Thyroid gland (tissue), 4 donors: ENCODE measurements around the gene GAB3.

ENCODE experiments used
- POLR2A ChIP-seq, 2 donors: fragments of 450-650 bp; IDR thresholded peaks; one replicate each; pipeline ENCODE4 v1.6.1; 2017; ENCODE audit warnings: antibody characterized with exemption in 2 of 2, mild to moderate bottlenecking in 2 of 2, moderate library complexity in 1 of 2
- TF ChIP-seq, protein P1 (sequence below), 6 experiments: fragments of 200-600 bp in 3 of 6; fragments of 450-650 bp in 3 of 6; sonication (generic) in 3 of 6; IDR thresholded peaks; one replicate each; pipeline ENCODE4 v1.5.1; 2016 to 2019; ENCODE audit warnings: antibody characterized with exemption in 6 of 6, mild to moderate bottlenecking in 2 of 6, inconsistent platforms in 1 of 6, moderate library complexity in 1 of 6

DNA sequence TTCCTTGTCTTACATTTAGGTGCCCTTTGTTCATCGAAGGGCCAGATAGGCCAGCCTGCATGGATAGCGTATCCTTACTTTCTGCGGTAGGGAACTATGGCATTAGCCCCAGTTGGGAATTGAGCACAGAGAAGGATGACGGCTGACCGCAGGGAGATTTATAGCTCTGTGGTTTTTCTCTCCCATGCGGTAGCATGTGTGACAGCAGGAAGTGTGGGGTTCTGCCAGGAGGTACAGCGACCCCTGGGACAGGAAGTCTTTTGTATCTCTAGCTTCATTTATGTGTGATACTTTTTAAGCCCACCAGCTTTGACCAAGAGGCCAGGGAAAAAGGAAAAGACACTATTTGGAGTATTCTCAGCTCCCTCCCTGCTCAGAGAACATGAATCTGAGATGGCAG lies 33.1 kb downstream of the GAB3 start:
- TF ChIP-seq, protein P1, sequence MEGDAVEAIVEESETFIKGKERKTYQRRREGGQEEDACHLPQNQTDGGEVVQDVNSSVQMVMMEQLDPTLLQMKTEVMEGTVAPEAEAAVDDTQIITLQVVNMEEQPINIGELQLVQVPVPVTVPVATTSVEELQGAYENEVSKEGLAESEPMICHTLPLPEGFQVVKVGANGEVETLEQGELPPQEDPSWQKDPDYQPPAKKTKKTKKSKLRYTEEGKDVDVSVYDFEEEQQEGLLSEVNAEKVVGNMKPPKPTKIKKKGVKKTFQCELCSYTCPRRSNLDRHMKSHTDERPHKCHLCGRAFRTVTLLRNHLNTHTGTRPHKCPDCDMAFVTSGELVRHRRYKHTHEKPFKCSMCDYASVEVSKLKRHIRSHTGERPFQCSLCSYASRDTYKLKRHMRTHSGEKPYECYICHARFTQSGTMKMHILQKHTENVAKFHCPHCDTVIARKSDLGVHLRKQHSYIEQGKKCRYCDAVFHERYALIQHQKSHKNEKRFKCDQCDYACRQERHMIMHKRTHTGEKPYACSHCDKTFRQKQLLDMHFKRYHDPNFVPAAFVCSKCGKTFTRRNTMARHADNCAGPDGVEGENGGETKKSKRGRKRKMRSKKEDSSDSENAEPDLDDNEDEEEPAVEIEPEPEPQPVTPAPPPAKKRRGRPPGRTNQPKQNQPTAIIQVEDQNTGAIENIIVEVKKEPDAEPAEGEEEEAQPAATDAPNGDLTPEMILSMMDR (IDR thresholded peaks at IDR 0.05), result no peak
- TF ChIP-seq POLR2A (IDR thresholded peaks at IDR 0.05), result no peak
